Upper lobe of left lung (tissue), 6 donors: ENCODE data around the gene SAMSN1. TPM values are rescaled to one million over a fixed set of nuclear protein-coding genes. Genes with fewer than 3 reads are reported as not detected.

Experiments used
- ATAC-seq, 2 donors: fragments of 200-7000 bp; cut with Tn5 transposase; one replicate each; pipeline ENCODE4 v1.9.1; 2022; ENCODE audit warnings: mild to moderate bottlenecking in 2 of 2, moderate library complexity in 2 of 2; ENCODE audit not compliant: low FRiP score in 2 of 2
- DNase-seq, 2 donors: peaks; one replicate each; pipeline ENCODE4 v3.0.0-alpha.2; 2019 to 2020
- H3K27ac ChIP-seq, 4 donors: fragments of 200-600 bp; sonication (generic); one replicate each; pipeline ENCODE4 v1.5.1; 2016 to 2019
- H3K27me3 ChIP-seq, 4 donors: fragments of 200-600 bp; sonication (generic); one replicate each; pipeline ENCODE4 v1.5.1; 2017 to 2019
- H3K36me3 ChIP-seq, 4 donors: fragments of 200-600 bp; sonication (generic); one replicate each; pipeline ENCODE4 v1.5.1; 2016 to 2019
- H3K4me1 ChIP-seq, 4 donors: fragments of 200-600 bp; sonication (generic); one replicate each; pipeline ENCODE4 v1.5.1; 2018 to 2019
- H3K4me3 ChIP-seq, 4 donors: fragments of 200-600 bp; sonication (generic); one replicate each; pipeline ENCODE4 v1.5.1; 2017 to 2019; ENCODE audit warnings: mild to moderate bottlenecking in 2 of 4, moderate library complexity in 1 of 4
- H3K9me3 ChIP-seq, 4 donors: fragments of 200-600 bp; sonication (generic); one replicate each; pipeline ENCODE4 v1.5.1; 2018 to 2019
- EP300 ChIP-seq, 4 donors: sonication (generic); formaldehyde crosslinking; IDR thresholded peaks; one replicate each; pipeline ENCODE4 v1.5.1; 2017; ENCODE audit warnings: antibody characterized with exemption in 4 of 4, control low read depth in 2 of 4
- POLR2A ChIP-seq, 4 donors: fragments of 450-650 bp; IDR thresholded peaks; one replicate each; pipeline ENCODE4 v1.5.1; 2016 to 2017; ENCODE audit warnings: antibody characterized with exemption in 4 of 4, mild to moderate bottlenecking in 2 of 4
- POLR2AphosphoS5 ChIP-seq, 2 donors: sonication (generic); formaldehyde crosslinking; IDR thresholded peaks; one replicate each; pipeline ENCODE4 v1.5.1; 2017; ENCODE audit warnings: antibody characterized with exemption in 2 of 2
- WGBS, 2 donors: methylation state at CpG; one replicate each; pipeline ENCODE4 v1.1.5; 2017 to 2018; 5-methylcytosine and 5-hydroxymethylcytosine counted together
- total RNA-seq, 6 donors: library from RNA; depleted of rRNA in 4 of 6; stranded (reverse); fragments of >200 nt in 4 of 6; gene quantifications; one replicate each; pipeline versions ENCODE4 v1.1.0 to v1.2.1, GENCODE V29; 2016 to 2021
- TF ChIP-seq, protein P1 (sequence below), 6 experiments: fragments of 450-650 bp in 4 of 6; fragments of 200-600 bp in 2 of 6; sonication (generic) in 2 of 6; IDR thresholded peaks; one replicate each; pipeline ENCODE4 v1.5.1; 2016 to 2019; ENCODE audit warnings: antibody characterized with exemption in 6 of 6
- donor health status: DM: no; HTN: no; CAD: no; lungs with moderate emphysema.
- donor health status: DM: no; HTN: yes; CAD: no; lungs with severe emphysema.

SAMSN1 gene
- total RNA-seq, 6 donors from 2014 or later: 16.4 to 29.3 (median 20.3) TPM

DNA sequence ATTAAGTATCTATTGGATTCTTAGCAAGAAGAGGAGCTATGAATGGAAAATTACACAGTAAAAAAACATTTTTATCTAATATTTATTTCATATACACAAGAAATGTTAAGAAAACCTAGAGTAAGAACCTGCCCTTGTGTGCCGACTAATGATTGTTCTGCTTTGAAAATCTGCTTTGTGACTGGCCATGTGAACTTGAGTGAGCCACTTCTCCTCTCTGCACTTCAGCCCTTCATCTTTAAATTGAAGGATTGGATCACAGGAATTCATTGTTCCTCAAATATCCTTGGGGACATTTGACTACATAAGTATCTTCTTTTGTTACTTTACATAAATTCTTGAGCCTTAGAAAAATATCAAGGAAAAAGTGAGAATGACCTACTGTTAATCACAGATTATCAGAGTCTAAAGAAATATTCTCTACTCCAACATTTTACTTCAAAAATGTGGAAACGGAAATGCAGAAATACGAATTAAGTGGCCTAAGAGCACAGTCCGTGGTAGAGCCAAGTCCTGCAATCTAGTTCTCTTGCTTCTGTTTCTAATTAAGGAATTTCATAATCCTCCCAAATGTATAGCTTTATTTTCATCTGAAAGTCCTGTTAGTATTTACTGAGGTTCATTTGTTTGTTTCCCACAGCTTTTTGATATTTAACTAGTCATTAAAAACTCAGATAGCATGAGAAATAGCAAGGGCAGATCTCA is 46.3 kb upstream of the SAMSN1 start:
- Histone ChIP-seq H3K36me3 (no peaks in the 10 kb centered on the region), H3K9me3 (no peaks in the 10 kb centered on the region), H3K27ac (peak overlapping the region; percentile 58 to 82 (median 70)), H3K4me1 (peaks cover 0 to 11% (median 0%) of the 10 kb centered on the region in 4 donors), H3K4me3 (no peak overlapping the region), H3K27me3 (no peaks in the 10 kb centered on the region)
- TF ChIP-seq EP300 (IDR thresholded peaks at IDR 0.05): no peak
- no peak for TF ChIP-seq POLR2AphosphoS5 (IDR thresholded peaks at IDR 0.05)
- DNase-seq (no peak), ATAC-seq (no peak)
- 66 to 70% methylated on average over 4 of the region's 4 CpGs for WGBS, 2 donors

DNA sequence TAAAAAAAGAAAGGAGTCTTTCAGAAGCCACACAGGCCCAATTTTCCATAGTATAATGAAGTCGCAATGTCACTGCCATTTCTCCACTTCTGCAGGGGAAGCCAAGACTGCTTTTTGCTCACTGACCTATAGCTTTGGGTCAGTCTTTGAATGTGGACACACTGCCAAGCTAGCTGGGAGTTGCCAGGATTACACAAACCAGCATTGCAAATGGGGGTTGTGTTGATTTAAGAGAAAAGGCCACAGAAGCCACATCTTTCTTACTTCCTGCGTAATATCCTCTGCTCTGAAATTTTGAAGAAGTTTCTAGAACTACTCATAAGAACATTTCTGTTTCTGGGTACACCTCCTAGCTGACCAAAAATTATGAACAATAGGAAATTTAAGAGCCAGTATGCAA is 45.8 kb upstream of the SAMSN1 start:
- TF ChIP-seq, protein P1, sequence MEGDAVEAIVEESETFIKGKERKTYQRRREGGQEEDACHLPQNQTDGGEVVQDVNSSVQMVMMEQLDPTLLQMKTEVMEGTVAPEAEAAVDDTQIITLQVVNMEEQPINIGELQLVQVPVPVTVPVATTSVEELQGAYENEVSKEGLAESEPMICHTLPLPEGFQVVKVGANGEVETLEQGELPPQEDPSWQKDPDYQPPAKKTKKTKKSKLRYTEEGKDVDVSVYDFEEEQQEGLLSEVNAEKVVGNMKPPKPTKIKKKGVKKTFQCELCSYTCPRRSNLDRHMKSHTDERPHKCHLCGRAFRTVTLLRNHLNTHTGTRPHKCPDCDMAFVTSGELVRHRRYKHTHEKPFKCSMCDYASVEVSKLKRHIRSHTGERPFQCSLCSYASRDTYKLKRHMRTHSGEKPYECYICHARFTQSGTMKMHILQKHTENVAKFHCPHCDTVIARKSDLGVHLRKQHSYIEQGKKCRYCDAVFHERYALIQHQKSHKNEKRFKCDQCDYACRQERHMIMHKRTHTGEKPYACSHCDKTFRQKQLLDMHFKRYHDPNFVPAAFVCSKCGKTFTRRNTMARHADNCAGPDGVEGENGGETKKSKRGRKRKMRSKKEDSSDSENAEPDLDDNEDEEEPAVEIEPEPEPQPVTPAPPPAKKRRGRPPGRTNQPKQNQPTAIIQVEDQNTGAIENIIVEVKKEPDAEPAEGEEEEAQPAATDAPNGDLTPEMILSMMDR (IDR thresholded peaks at IDR 0.05): no peak
- TF ChIP-seq EP300 (IDR thresholded peaks at IDR 0.05) (peak in 2 of 4 donors; percentile 48 to 71), POLR2AphosphoS5 (IDR thresholded peaks at IDR 0.05) (peak; percentile 59 to 60), POLR2A (IDR thresholded peaks at IDR 0.05) (peak in 1 of 4 donors; percentile 31)
- Histone ChIP-seq H3K27ac (peak overlapping the region; percentile 58 to 82 (median 70)), H3K27me3 (no peaks in the 10 kb centered on the region), H3K36me3 (no peaks in the 10 kb centered on the region), H3K4me1 (peaks cover 0 to 11% (median 0%) of the 10 kb centered on the region in 4 donors), H3K4me3 (no peak overlapping the region), H3K9me3 (no peaks in the 10 kb centered on the region)
- ATAC-seq: peak; percentile 63 to 85
- 58 to 73% methylated on average over 2 of the region's 2 CpGs for whole genome bisulfite sequencing, 2 donors
- DNase-seq: peak in 1 of 2 donors; percentile 72

DNA sequence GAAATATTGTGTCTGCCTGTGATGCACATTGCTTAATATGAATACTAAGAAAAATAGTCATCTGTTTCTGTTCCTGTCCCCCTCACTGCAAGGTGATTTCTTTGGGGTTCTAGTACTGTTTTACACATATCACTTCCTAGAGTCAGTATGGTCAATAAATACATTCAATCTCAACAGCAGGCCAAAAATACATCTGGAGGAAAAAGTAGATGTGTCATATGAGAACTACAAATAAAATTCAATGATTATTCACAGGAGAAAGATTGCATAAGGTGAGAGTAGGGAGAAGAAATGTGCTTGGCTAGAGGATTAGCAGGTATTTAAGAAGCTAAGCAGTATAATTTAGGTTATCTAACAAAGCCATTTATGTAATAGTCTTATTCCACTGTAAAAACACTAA is 45.3 kb upstream of the SAMSN1 start:
- no peaks in the 10 kb centered on the region for H3K36me3 ChIP-seq
- H3K27me3 ChIP-seq: no peaks in the 10 kb centered on the region
- no peak for TF ChIP-seq POLR2A (IDR thresholded peaks at IDR 0.05)
- no peak for TF ChIP-seq POLR2AphosphoS5 (IDR thresholded peaks at IDR 0.05)
- TF ChIP-seq EP300 (IDR thresholded peaks at IDR 0.05): no peak
- TF ChIP-seq, protein P1 (IDR thresholded peaks at IDR 0.05): no peak
- no peaks in the 10 kb centered on the region for H3K9me3 ChIP-seq
- ATAC-seq (no peak), DNase-seq (no peak)
- H3K4me1 ChIP-seq: peaks cover 0 to 11% (median 0%) of the 10 kb centered on the region in 4 donors
- peak overlapping the region; percentile 58 to 82 (median 68) for H3K27ac ChIP-seq
- no peak overlapping the region for H3K4me3 ChIP-seq

DNA sequence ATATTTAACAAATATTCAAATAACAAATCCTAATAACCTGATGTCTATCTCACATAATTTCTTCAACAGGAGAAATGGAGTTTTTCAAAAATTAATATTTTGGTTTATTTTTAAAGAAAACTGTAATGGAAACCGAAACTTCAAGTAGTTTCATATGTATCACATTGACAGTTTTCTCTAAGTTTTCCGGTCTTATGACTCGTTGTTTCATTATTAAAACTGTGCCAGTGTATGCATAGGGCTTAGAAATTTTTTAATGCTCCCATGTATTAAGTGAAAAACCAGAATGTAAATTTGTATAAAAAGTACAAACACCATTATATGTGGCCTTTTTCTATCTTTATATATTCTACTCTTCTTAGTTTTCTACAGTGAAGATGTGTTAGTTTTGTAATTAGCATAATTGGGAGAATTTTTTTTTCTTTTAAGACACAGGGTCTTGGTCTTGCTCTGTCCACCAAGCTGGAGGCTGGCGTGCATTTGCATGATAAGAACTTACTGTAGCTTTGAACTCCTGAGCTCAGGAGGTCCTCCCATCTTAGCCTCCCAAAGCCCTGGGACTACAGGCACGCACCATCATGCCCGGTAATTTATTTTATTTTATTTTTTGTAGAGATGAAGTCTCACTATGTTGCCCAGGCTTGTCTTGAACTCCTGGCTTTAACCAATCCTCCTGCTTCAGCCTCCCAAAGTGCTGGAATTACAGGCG is 43.9 kb upstream of the SAMSN1 start:
- no peaks in the 10 kb centered on the region for H3K36me3 ChIP-seq
- no peaks in the 10 kb centered on the region for H3K27me3 ChIP-seq
- peaks cover 0 to 11% (median 0%) of the 10 kb centered on the region in 4 donors for H3K4me1 ChIP-seq
- peak overlapping the region in 1 of 4 donors; percentile 30 for H3K27ac ChIP-seq
- WGBS, 2 donors: 73 to 79% methylated on average over 7 of the region's 7 CpGs
- TF ChIP-seq, protein P1 (IDR thresholded peaks at IDR 0.05): no peak
- TF ChIP-seq EP300 (IDR thresholded peaks at IDR 0.05) (no peak), POLR2AphosphoS5 (IDR thresholded peaks at IDR 0.05) (no peak), POLR2A (IDR thresholded peaks at IDR 0.05) (no peak)
- no peak for ATAC-seq
- H3K9me3 ChIP-seq: no peaks in the 10 kb centered on the region
- no peak for DNase-seq
- no peak overlapping the region for H3K4me3 ChIP-seq

DNA sequence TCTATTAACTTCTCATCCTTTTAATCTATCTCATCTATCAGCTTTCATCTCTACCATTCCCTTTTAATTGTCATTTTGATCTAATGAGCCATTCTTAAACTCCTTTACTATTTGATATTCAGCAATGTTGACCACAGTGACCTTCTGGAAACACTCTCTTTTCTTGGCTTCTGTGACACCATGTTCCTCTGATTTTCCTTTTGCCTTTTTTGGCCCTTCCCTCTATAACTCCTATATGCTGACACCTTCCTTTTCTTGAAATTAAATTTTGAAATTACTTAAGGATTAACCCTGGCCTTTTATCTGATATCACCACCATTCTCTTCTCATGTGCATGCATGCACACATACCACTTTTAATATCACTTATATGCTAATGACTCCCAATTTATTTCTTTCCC is 41.2 kb upstream of the SAMSN1 start:
- no peak overlapping the region for H3K4me3 ChIP-seq
- no peak for DNase-seq
- TF ChIP-seq EP300 (IDR thresholded peaks at IDR 0.05) (no peak), POLR2A (IDR thresholded peaks at IDR 0.05) (no peak), POLR2AphosphoS5 (IDR thresholded peaks at IDR 0.05) (no peak)
- TF ChIP-seq, protein P1 (IDR thresholded peaks at IDR 0.05): no peak
- no peaks in the 10 kb centered on the region for H3K36me3 ChIP-seq
- peaks cover 0 to 10% (median 2%) of the 10 kb centered on the region in 4 donors for H3K4me1 ChIP-seq
- H3K27ac ChIP-seq: no peak overlapping the region
- no peak for ATAC-seq
- H3K9me3 ChIP-seq: no peaks in the 10 kb centered on the region
- no peaks in the 10 kb centered on the region for H3K27me3 ChIP-seq
